ENCODE results near the gene DNAAF9.
"Not testable (repeated sequence)": the region's sequence is repeated elsewhere in the genome, so short reads cannot be mapped to it uniquely, and the experiment has no call there.

Gene DNAAF9

DNA sequence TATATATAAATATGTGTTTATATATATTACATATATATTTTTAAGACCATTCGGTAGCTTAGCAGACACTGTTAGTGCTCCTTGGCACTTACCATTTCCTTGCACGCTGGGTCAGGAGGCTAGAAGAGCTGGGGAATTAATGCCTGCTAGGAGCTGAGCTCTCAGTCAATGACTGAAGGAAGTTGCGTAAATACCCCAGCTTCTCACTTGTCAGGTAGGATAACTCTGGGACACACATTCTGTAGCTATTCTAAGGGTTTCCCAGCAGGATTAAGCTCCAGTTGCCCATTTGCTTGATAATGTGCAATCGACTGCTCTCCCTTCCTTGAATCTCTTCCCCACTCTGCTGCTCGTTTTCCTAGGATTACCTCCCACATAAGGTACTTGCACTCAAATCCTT is 15.7 kb upstream of the DNAAF9 start:
- TF ChIP-seq POLR2A (IDR thresholded peaks at IDR 0.05; ENCODE audit: low read length) (no peak), GATA1 (IDR thresholded peaks at IDR 0.05; ENCODE audit: low read depth, low read length) (no peak)
- DNase-seq = no peak

- DNase-seq = no peak
- TF ChIP-seq GATA1 (IDR thresholded peaks at IDR 0.05; ENCODE audit: low read depth, low read length) (no peak), POLR2A (IDR thresholded peaks at IDR 0.05; ENCODE audit: low read length) (no peak)
Observed at GRCh38 chr20:3421985-3422384, 14.5 kb upstream of the DNAAF9 start.

DNA sequence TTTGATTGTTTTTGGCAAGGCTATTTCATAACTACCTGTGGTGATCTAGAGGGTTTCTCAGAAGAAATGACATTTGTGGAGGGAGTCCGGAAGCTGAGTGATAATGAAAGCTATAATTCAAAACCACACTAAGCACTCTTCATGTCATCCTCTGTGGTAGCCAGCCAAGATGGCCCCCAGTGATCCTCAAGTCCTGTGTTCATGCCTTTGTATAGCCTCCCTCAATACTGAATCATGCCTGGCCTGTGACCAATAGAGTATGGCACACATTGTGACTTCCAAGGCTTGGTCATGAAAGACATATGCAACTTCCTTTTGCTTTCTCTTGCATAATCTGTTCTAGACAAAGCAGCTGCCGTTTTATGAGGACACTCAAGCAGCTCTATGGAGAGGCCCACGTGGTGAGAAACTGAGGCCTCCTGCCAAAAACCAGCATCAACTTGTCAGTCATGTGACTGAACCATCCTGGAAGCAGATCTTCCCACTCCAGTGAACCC is 12.8 kb upstream of the DNAAF9 start:
- TF ChIP-seq POLR2A (IDR thresholded peaks at IDR 0.05; ENCODE audit: low read length) = no peak
- no peak for TF ChIP-seq GATA1 (IDR thresholded peaks at IDR 0.05; ENCODE audit: low read depth, low read length)
- DNase-seq = no peak

DNA sequence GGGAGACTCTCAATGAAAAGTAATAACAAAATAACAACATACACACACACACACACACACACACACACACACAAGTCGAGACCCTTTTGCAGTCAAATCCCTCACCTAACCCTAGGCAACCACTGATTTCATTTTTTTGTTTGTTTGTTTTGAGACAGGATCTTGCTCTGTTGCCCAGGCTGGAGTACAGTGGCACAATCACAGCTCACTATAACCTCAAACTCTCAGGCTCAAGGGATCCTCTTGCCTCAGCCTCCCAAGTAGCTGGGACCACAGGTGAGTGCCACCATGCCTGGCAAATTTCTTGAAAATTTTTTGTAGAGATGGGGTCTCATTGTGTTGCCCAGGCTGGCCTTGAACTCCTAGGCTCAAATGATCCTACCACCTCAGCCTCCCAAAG is 10.7 kb upstream of the DNAAF9 start:
- DNase-seq = not testable (repeated sequence)

DNA sequence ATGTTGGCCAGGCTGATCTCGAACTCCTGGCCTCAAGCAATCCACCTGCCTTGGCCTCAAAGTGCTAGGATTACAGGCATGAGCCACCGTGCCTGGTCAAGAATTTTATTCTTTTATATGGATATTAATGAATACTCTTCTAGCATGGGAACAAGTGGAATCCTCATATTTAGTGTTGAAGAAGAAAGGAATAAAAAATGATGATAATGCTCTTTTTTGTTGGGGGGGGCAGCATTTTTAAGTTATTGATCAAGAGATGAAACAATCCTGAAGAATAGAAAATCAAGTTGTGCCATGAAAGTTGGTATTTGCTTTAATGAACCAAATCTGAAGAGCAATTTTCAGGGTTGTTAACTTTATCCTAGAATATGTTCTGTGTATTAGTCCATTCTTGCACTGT is 6.7 kb upstream of the DNAAF9 start:
- no peak for DNase-seq
- TF ChIP-seq POLR2A (IDR thresholded peaks at IDR 0.05; ENCODE audit: low read length) (no peak), GATA1 (IDR thresholded peaks at IDR 0.05; ENCODE audit: low read depth, low read length) (no peak)

DNA sequence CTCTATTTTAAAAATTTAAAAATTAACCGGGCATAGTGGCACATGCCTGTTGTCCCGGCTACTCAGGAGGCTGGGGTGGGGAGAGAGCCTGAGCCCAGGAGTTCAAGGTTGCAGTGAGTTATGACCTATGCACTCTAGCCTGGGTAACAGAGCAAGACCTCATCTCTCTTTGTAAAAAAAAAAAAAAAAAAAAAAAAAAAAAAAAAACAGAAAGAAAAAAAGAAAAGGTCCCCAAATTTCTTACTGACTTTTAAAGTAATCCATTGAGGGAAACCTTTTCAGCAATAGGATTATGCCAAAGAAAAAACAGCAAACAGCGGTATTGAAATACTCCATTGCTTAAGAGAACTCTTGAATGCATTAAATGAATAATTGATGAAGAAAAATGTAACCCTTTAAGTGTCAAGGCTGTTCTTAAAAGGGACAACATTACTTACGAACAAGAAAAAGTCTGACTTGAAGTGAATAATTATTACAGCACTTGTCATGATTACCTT is 6.0 kb upstream of the DNAAF9 start:
- TF ChIP-seq GATA1 (IDR thresholded peaks at IDR 0.05; ENCODE audit: low read depth, low read length) (no peak), POLR2A (IDR thresholded peaks at IDR 0.05; ENCODE audit: low read length) (no peak)
- DNase-seq = no peak

- no peak for TF ChIP-seq POLR2A (IDR thresholded peaks at IDR 0.05; ENCODE audit: low read length)
- TF ChIP-seq GATA1 (IDR thresholded peaks at IDR 0.05; ENCODE audit: low read depth, low read length) = no peak
- DNase-seq = no peak
Observed at GRCh38 chr20:3412600-3413392, 5.3 kb upstream of the DNAAF9 start.

GRCh38 chr20:3410464-3410863 is 3.0 kb upstream of the DNAAF9 start:
- TF ChIP-seq POLR2A (IDR thresholded peaks at IDR 0.05; ENCODE audit: low read length) (no peak), GATA1 (IDR thresholded peaks at IDR 0.05; ENCODE audit: low read depth, low read length) (no peak)
- DNase-seq = no peak

- no peak for DNase-seq
- TF ChIP-seq GATA1 (IDR thresholded peaks at IDR 0.05; ENCODE audit: low read depth, low read length) = no peak
- TF ChIP-seq POLR2A (IDR thresholded peaks at IDR 0.05; ENCODE audit: low read length) = no peak
Observed at GRCh38 chr20:3409417-3409816, 1.9 kb upstream of the DNAAF9 start.

GRCh38 chr20:3407771-3408637 is 535 bp upstream of the DNAAF9 start:
- TF ChIP-seq POLR2A (IDR thresholded peaks at IDR 0.05; ENCODE audit: low read length) = no peak
- TF ChIP-seq GATA1 (IDR thresholded peaks at IDR 0.05; ENCODE audit: low read depth, low read length) = no peak
- DNase-seq = peak; percentile 65 to 70

DNA sequence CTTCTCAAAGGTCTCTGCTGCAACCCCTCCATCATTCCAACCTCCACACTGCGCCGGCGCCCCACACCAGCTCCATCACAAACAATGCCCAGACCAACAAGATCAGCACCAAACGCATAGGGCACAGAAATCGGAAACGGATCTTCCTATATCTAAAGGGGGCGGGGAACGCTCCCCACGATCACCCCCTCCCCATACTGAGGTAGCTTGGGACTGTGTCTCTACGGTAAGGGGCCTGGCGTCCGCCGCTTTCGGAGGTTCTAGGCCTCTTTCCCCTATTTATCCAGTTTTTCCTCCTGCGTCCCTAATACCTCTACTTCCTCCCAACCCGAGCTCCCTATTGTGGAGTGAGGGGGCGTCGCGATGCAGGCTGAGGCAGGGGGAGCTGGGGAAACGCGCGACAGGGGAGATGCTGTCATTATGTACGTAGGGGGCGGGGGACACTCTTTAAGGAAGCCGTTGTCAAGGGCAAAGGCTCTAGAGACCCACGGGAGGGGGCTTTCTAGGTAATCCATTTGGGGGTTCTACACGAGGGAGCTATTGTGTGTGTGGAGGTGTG is 909 bp downstream of the DNAAF9 start:
- DNase-seq = no peak
- TF ChIP-seq POLR2A (IDR thresholded peaks at IDR 0.05; ENCODE audit: low read length) = no peak
- no peak for TF ChIP-seq GATA1 (IDR thresholded peaks at IDR 0.05; ENCODE audit: low read depth, low read length)

- no peak for DNase-seq
- TF ChIP-seq GATA1 (IDR thresholded peaks at IDR 0.05; ENCODE audit: low read depth, low read length) = no peak
- no peak for TF ChIP-seq POLR2A (IDR thresholded peaks at IDR 0.05; ENCODE audit: low read length)
Observed at GRCh38 chr20:3405696-3406358, 1.6 kb downstream of the DNAAF9 start.

GRCh38 chr20:3405139-3405538 is 2.3 kb downstream of the DNAAF9 start:
- TF ChIP-seq GATA1 (IDR thresholded peaks at IDR 0.05; ENCODE audit: low read depth, low read length) = no peak
- no peak for TF ChIP-seq POLR2A (IDR thresholded peaks at IDR 0.05; ENCODE audit: low read length)
- DNase-seq = no peak

DNA sequence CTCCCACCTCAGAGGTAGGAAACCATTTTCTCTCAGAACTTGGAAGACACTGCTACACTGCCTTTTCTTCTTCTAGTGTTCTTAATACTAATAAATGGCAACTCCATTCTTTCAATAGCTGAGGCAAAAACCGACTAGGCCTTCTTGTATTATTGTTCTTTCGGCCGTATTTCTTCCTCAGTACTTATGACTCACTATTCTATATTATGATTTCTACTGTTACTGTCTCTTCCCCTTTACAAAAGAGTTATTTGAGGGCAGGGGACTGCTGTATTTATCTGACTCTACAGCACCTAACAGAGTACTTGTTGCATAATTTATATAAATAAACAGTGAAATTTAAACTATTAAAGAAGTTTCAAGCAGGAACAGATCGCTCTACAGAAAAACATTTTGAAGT is 3.1 kb downstream of the DNAAF9 start:
- no peak for TF ChIP-seq GATA1 (IDR thresholded peaks at IDR 0.05; ENCODE audit: low read depth, low read length)
- no peak for TF ChIP-seq POLR2A (IDR thresholded peaks at IDR 0.05; ENCODE audit: low read length)
- no peak for DNase-seq

Data from erythroblast (primary cell).